OCI-LY7 (cell line): Measurements from ENCODE around the gene HOXA3. TPM values are rescaled to one million over a fixed set of nuclear protein-coding genes. Genes with fewer than 3 reads are reported as not detected.

Experiments
- BruUV-seq: library from RNA; stranded (reverse); fragments of 400-500 nt; replicated peaks from 2 replicates; lab custom pipeline; 2021; lab: Mats Ljungman, UMichigan
- CTCF ChIA-PET: fragments of 300-600 bp; sonication (Branson Sonifier 250); formaldehyde crosslinking; loops from one replicate; lab custom pipeline; 2022; ENCODE audit warnings: antibody characterized with exemption; ENCODE audit not compliant: unreplicated experiment; lab: Charles Lee
- POLR2A ChIA-PET: fragments of 300-600 bp; sonication (Branson Sonifier 250); formaldehyde crosslinking; loops from one replicate; lab custom pipeline; 2022; ENCODE audit warnings: antibody characterized with exemption; lab: Charles Lee
- DNase-seq: peaks from one replicate; pipeline ENCODE4 v3.0.0-alpha.2; 2015; ENCODE audit warnings: low spot score
- H2AFZ ChIP-seq: fragments of 200-600 bp; sonication (generic), shearing (Covaris generic); 2 replicates; pipeline ENCODE4 v1.6.1; 2014; ENCODE audit warnings: mild to moderate bottlenecking, antibody characterized with exemption, low read length, moderate library complexity
- H3K27ac ChIP-seq: fragments of 200-600 bp; sonication (generic); 2 replicates; pipeline ENCODE4 v1.5.1; 2014; ENCODE audit warnings: mixed run types, low read depth, mild to moderate bottlenecking, moderate library complexity, low read length, inconsistent platforms; ENCODE audit not compliant: poor library complexity, severe bottlenecking
- H3K36me3 ChIP-seq: fragments of 200-600 bp; sonication (generic); 2 replicates; pipeline ENCODE4 v1.6.1; 2014; ENCODE audit warnings: mild to moderate bottlenecking, antibody characterized with exemption, low read length, moderate library complexity, mixed read lengths; ENCODE audit not compliant: insufficient read depth
- H3K4me1 ChIP-seq: fragments of 200-600 bp; sonication (generic); 2 replicates; pipeline ENCODE4 v1.5.1; 2014; ENCODE audit warnings: mild to moderate bottlenecking, low read length; ENCODE audit not compliant: insufficient read depth, poor library complexity, severe bottlenecking
- H3K4me2 ChIP-seq: fragments of 200-600 bp; sonication (generic); 2 replicates; pipeline ENCODE4 v1.6.1; 2014; ENCODE audit warnings: mild to moderate bottlenecking, low read length
- H3K4me3 ChIP-seq: fragments of 200-600 bp; sonication (generic); 2 replicates; pipeline ENCODE4 v1.5.1; 2014; ENCODE audit warnings: mild to moderate bottlenecking, low read depth, low read length; ENCODE audit not compliant: poor library complexity, severe bottlenecking
- H3K79me2 ChIP-seq: fragments of 200-600 bp; sonication (generic); 2 replicates; pipeline ENCODE4 v1.6.1; 2016; ENCODE audit warnings: low read depth, mild to moderate bottlenecking, low read length, moderate library complexity, mixed read lengths; ENCODE audit not compliant: insufficient read depth
- H3K9me2 ChIP-seq: fragments of 200-600 bp; sonication (generic); 2 replicates; pipeline ENCODE4 v1.6.1; 2016; ENCODE audit warnings: mild to moderate bottlenecking, low read length, mixed read lengths; ENCODE audit not compliant: insufficient read depth
- H3K9me3 ChIP-seq: fragments of 200-600 bp; sonication (generic); 2 replicates; pipeline ENCODE4 v1.6.1; 2014; ENCODE audit warnings: mild to moderate bottlenecking, mixed run types, low read length, mixed read lengths
- H4K20me1 ChIP-seq: fragments of 200-600 bp; sonication (generic); 2 replicates; pipeline ENCODE4 v1.6.1; 2014; ENCODE audit warnings: mild to moderate bottlenecking, antibody characterized with exemption, low read length, moderate library complexity, mixed read lengths; ENCODE audit not compliant: insufficient read depth
- CTCF ChIP-seq: fragments of 200-600 bp; sonication (generic); conservative IDR thresholded peaks from 2 replicates; pipeline ENCODE4 v1.5.1; 2014; ENCODE audit warnings: mild to moderate bottlenecking, antibody characterized with exemption, low read length, moderate library complexity, mixed read lengths
- EZH2phosphoT487 ChIP-seq: fragments of 200-600 bp; sonication (generic); IDR thresholded peaks from 2 replicates; pipeline ENCODE4 v1.6.1; 2018; ENCODE audit warnings: low read depth, borderline replicate concordance, mild to moderate bottlenecking, mixed run types, antibody characterized with exemption, low read length, moderate library complexity, mixed read lengths
- intact Hi-C: fragments of 100-400 bp; cut with micrococcal nuclease; formaldehyde crosslinking; loops from one replicate; pipeline ENCODE4 v1.10.0; 2022; ENCODE audit not compliant: unreplicated experiment
- total RNA-seq, 2 experiments: library from RNA; depleted of rRNA in 1 of 2; stranded (reverse); fragments of >200 nt in 1 of 2; shearing (Covaris generic) in 1 of 2; gene quantifications; 2 replicates each; pipeline ENCODE4 v1.2.3, GENCODE V29; 2014 to 2022

The HOXA3 gene
- total RNA-seq, 2 experiments from 2014 or later = 0.41 to 2.7 TPM

- TF ChIP-seq CTCF (no peak), EZH2phosphoT487 (no peak)
- BruUV-seq = no TSS peak
- H4K20me1 ChIP-seq = no peaks in the 10 kb centered on the region
- H3K27ac ChIP-seq = no peak overlapping the region
- H2AFZ ChIP-seq = no peak overlapping the region
- H3K4me1 ChIP-seq = no peaks in the 10 kb centered on the region
- no peak overlapping the region for H3K4me3 ChIP-seq
- H3K79me2 ChIP-seq = no peaks in the 10 kb centered on the region
- H3K9me3 ChIP-seq = no peaks in the 10 kb centered on the region
- H3K36me3 ChIP-seq = no peaks in the 10 kb centered on the region
- no peaks in the 10 kb centered on the region for H3K9me2 ChIP-seq
- CTCF ChIA-PET = no interaction called here
- POLR2A ChIA-PET = no interaction called here
- H3K4me2 ChIP-seq = no peak overlapping the region
- no peak for DNase-seq
- intact Hi-C loops = loop anchor here (10.0 kb wide), 2 partner anchors 475 to 835 kb away; partner anchors contain the start of gene HIBADH
These were observed 37.8 kb upstream of the HOXA3 start for GRCh38 chr7:27189997-27190748.

GRCh38 chr7:27189295-27189996, 37.1 kb upstream of the HOXA3 start:
- POLR2A ChIA-PET = no interaction called here
- Histone ChIP-seq H3K4me3 (no peak overlapping the region), H3K27ac (no peak overlapping the region), H3K79me2 (no peaks in the 10 kb centered on the region), H3K4me2 (no peak overlapping the region), H3K9me2 (no peaks in the 10 kb centered on the region), H3K9me3 (no peaks in the 10 kb centered on the region), H2AFZ (no peak overlapping the region), H3K4me1 (no peaks in the 10 kb centered on the region), H4K20me1 (no peaks in the 10 kb centered on the region), H3K36me3 (no peaks in the 10 kb centered on the region)
- no peak for DNase-seq
- CTCF ChIA-PET = no interaction called here
- no peak for TF ChIP-seq CTCF
- TF ChIP-seq EZH2phosphoT487 = no peak
- no TSS peak for BruUV-seq
- intact Hi-C loops = no loop called here
